ENCODE data around the gene TOX4. TPM values are rescaled to one million over a fixed set of nuclear protein-coding genes. Genes with fewer than 3 reads are reported as not detected.

The TOX4 gene
- total and polyA plus RNA-seq, 10 donors = 9.9 to 70.8 (median 49.8) TPM

- DNase-seq = peak; percentile 97
- peak within 1 kb of the TSS; percentile 82 to 95 (median 88) for H3K27ac ChIP-seq
- intact Hi-C loops (cut with DNase I; ENCODE audit: low total_unique reads) = no loop called here
- peaks cover 0 to 33% (median 8%) of the 10 kb centered on the region in 6 donors for H3K36me3 ChIP-seq
- peaks cover 17 to 47% (median 30%) of the 10 kb centered on the region in 6 donors for H3K4me1 ChIP-seq
- WGBS, 5 donors = 0% methylated on average over 43 to 53 of the region's 53 CpGs
- no peaks in the 10 kb centered on the region for H3K27me3 ChIP-seq (replicated peaks in 1 of 7)
- peak; percentile 84 to 92 (median 87) for TF ChIP-seq POLR2AphosphoS5 (IDR thresholded peaks at IDR 0.05)
- TF ChIP-seq CTCF (IDR thresholded peaks at IDR 0.05 in 8 of 11, conservative IDR thresholded peaks at IDR 0.05 in 3 of 11) = peak in 2 of 11 experiments; percentile 16 to 28
- no peak for TF ChIP-seq POLR2A (IDR thresholded peaks at IDR 0.05)
- H3K9me3 ChIP-seq = no peaks in the 10 kb centered on the region
- H3K4me3 ChIP-seq = peak within 1 kb of the TSS; percentile 71 to 98 (median 92)
Measured at GRCh38 chr14:21510735-21511657, 34.0 kb downstream of the TOX4 start, which contains the start of gene METTL3. METTL3 (minus strand) TSS chr14:21511340; CDS start chr14:21511223, 117 bp downstream.

- WGBS, 5 donors = 71 to 100% (median 95%) methylated on average over 1 of the region's 1 CpG
- H3K36me3 ChIP-seq = peaks cover 0 to under 1% (median 0%) of the 10 kb centered on the region in 6 donors
- no peak for DNase-seq
- no peak overlapping the region for H3K4me3 ChIP-seq
- no peak overlapping the region for H3K27ac ChIP-seq
- no peaks in the 10 kb centered on the region for H3K27me3 ChIP-seq (replicated peaks in 1 of 7)
- H3K9me3 ChIP-seq = no peaks in the 10 kb centered on the region
- TF ChIP-seq CTCF (IDR thresholded peaks at IDR 0.05 in 8 of 11, conservative IDR thresholded peaks at IDR 0.05 in 3 of 11) = no peak
- no peak for TF ChIP-seq POLR2AphosphoS5 (IDR thresholded peaks at IDR 0.05)
- no peak for TF ChIP-seq POLR2A (IDR thresholded peaks at IDR 0.05)
- intact Hi-C loops (cut with DNase I; ENCODE audit: low total_unique reads) = no loop called here
- H3K4me1 ChIP-seq = peaks cover 10 to 21% (median 16%) of the 10 kb centered on the region in 6 donors
Measured at GRCh38 chr14:21514341-21514740, 37.3 kb downstream of the TOX4 start.

GRCh38 chr14:21518725-21519124, 41.7 kb downstream of the TOX4 start:
- 83 to 92% (median 86%) methylated on average over 2 of the region's 2 CpGs for WGBS, 5 donors
- TF ChIP-seq POLR2AphosphoS5 (IDR thresholded peaks at IDR 0.05) = no peak
- no peak for TF ChIP-seq POLR2A (IDR thresholded peaks at IDR 0.05)
- no peak for TF ChIP-seq CTCF (IDR thresholded peaks at IDR 0.05 in 8 of 11, conservative IDR thresholded peaks at IDR 0.05 in 3 of 11)
- H3K27ac ChIP-seq = no peak overlapping the region
- intact Hi-C loops (cut with DNase I; ENCODE audit: low total_unique reads) = no loop called here
- H3K9me3 ChIP-seq = no peaks in the 10 kb centered on the region
- H3K4me3 ChIP-seq = no peak overlapping the region
- no peaks in the 10 kb centered on the region for H3K4me1 ChIP-seq
- no peak for DNase-seq
- no peaks in the 10 kb centered on the region for H3K36me3 ChIP-seq
- H3K27me3 ChIP-seq (replicated peaks in 1 of 7) = no peaks in the 10 kb centered on the region

GRCh38 chr14:21520767-21521166, 43.8 kb downstream of the TOX4 start:
- Histone ChIP-seq H3K4me3 (no peak overlapping the region), H3K36me3 (no peaks in the 10 kb centered on the region), H3K27me3 (replicated peaks in 1 of 7) (peaks cover 0 to 1% (median 0%) of the 10 kb centered on the region in 7 donors), H3K4me1 (peaks cover 0 to 10% (median 2%) of the 10 kb centered on the region in 6 donors), H3K27ac (no peak overlapping the region), H3K9me3 (no peaks in the 10 kb centered on the region)
- no peak for TF ChIP-seq CTCF (IDR thresholded peaks at IDR 0.05 in 8 of 11, conservative IDR thresholded peaks at IDR 0.05 in 3 of 11)
- TF ChIP-seq POLR2A (IDR thresholded peaks at IDR 0.05) = no peak
- no peak for TF ChIP-seq POLR2AphosphoS5 (IDR thresholded peaks at IDR 0.05)
- DNase-seq = no peak
- 83 to 100% (median 91%) methylated on average over 1 of the region's 1 CpG for WGBS, 5 donors
- intact Hi-C loops (cut with DNase I; ENCODE audit: low total_unique reads) = no loop called here
